Transverse colon (tissue), 4 donors: ENCODE measurements around the gene NME9.

Experiments
- CTCF ChIP-seq, 5 experiments: fragments of 200-600 bp in 3 of 5; fragments of 450-650 bp in 2 of 5; sonication (generic) in 3 of 5; IDR thresholded peaks; 1 replicate in 2 of 5; 2 replicates in 3 of 5; pipeline ENCODE4 v1.5.1; 2016 to 2017; ENCODE audit warnings: antibody characterized with exemption in 5 of 5, inconsistent platforms in 3 of 5, mild to moderate bottlenecking in 2 of 5, moderate library complexity in 1 of 5
- POLR2AphosphoS5 ChIP-seq, 3 donors: sonication (generic); formaldehyde crosslinking; IDR thresholded peaks; one replicate each; pipeline ENCODE4 v1.6.1; 2016; ENCODE audit warnings: antibody characterized with exemption in 3 of 3

GRCh38 chr3:138340511-138340910 lies 10.9 kb upstream of the NME9 start:
- TF ChIP-seq POLR2AphosphoS5 (IDR thresholded peaks at IDR 0.05) (no peak), CTCF (IDR thresholded peaks at IDR 0.05) (no peak)
